ENCODE data around the gene MYORG. TPM values are rescaled to one million over a fixed set of nuclear protein-coding genes. Genes with fewer than 3 reads are reported as not detected.

MYORG gene
- total and polyA plus RNA-seq, 9 donors, result 0.60 to 7.8 (median 1.2) TPM

GRCh38 chr9:34373749-34374148, 2.9 kb downstream of the MYORG start:
- WGBS, 3 donors, result 95 to 97% (median 95%) methylated on average over 2 of the region's 2 CpGs
- no peaks in the 10 kb centered on the region for H3K27me3 ChIP-seq
- H3K4me1 ChIP-seq (ENCODE audit: insufficient read depth), result peaks cover 1% of the 10 kb centered on the region
- intact Hi-C loops (cut with DNase I), result no loop called here
- H3K9me3 ChIP-seq, result peaks cover 0 to 18% of the 10 kb centered on the region in 2 donors
- DNase-seq, result no peak
- no peak overlapping the region for H3K27ac ChIP-seq
- TF ChIP-seq, protein P1, sequence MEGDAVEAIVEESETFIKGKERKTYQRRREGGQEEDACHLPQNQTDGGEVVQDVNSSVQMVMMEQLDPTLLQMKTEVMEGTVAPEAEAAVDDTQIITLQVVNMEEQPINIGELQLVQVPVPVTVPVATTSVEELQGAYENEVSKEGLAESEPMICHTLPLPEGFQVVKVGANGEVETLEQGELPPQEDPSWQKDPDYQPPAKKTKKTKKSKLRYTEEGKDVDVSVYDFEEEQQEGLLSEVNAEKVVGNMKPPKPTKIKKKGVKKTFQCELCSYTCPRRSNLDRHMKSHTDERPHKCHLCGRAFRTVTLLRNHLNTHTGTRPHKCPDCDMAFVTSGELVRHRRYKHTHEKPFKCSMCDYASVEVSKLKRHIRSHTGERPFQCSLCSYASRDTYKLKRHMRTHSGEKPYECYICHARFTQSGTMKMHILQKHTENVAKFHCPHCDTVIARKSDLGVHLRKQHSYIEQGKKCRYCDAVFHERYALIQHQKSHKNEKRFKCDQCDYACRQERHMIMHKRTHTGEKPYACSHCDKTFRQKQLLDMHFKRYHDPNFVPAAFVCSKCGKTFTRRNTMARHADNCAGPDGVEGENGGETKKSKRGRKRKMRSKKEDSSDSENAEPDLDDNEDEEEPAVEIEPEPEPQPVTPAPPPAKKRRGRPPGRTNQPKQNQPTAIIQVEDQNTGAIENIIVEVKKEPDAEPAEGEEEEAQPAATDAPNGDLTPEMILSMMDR (IDR thresholded peaks at IDR 0.05), result no peak
- no peak for TF ChIP-seq POLR2A (IDR thresholded peaks at IDR 0.05)
- no peak for TF ChIP-seq EP300 (IDR thresholded peaks at IDR 0.05)
- no peaks in the 10 kb centered on the region for H3K36me3 ChIP-seq
- H3K4me3 ChIP-seq, result no peak overlapping the region

DNA sequence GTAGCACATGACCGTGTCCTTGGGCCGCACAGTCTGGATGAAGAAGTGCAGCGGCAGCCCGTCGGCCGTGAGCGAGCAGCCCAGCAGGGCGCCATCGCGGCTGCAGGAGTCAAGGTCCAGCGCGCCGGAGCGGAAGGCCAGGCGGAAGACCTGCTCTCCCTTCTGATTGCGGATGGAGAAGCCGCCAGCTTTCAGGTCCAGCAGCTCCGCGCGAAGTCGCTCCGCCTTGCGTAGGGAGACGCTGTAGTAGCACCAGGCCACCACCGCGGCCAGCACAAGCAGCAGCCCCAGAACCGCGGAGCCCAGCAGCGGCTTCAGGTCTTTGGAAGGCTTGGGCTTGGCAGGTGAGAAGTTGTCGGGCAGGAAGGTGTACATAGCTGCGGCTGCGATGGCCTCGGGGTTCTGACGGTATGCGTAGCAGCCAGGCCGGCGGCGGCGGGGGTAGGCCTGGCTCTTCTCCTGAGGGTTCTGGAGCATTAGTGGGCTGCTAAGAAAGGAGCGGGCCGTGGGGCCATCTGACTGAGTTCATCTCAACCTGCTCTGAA, 4.2 kb downstream of the MYORG start:
- Histone ChIP-seq H3K4me1 (ENCODE audit: insufficient read depth) (peaks cover 1% of the 10 kb centered on the region), H3K36me3 (no peaks in the 10 kb centered on the region), H3K27ac (no peak overlapping the region), H3K4me3 (no peak overlapping the region), H3K27me3 (no peaks in the 10 kb centered on the region), H3K9me3 (peaks cover 0 to 18% of the 10 kb centered on the region in 2 donors)
- no peak for TF ChIP-seq EP300 (IDR thresholded peaks at IDR 0.05)
- TF ChIP-seq, protein P1 (IDR thresholded peaks at IDR 0.05), result no peak
- intact Hi-C loops (cut with DNase I), result no loop called here
- DNase-seq, result no peak
- 34 to 56% (median 51%) methylated on average over 34 to 41 of the region's 41 CpGs for WGBS, 3 donors

GRCh38 chr9:34371886-34372466, 4.7 kb downstream of the MYORG start:
- no peaks in the 10 kb centered on the region for H3K27me3 ChIP-seq
- 60 to 68% (median 66%) methylated on average over 55 to 60 of the region's 60 CpGs for WGBS, 3 donors
- intact Hi-C loops (cut with DNase I), result no loop called here
- H3K9me3 ChIP-seq, result peaks cover 0 to 18% of the 10 kb centered on the region in 2 donors
- TF ChIP-seq POLR2A (IDR thresholded peaks at IDR 0.05) (no peak), EP300 (IDR thresholded peaks at IDR 0.05) (no peak)
- TF ChIP-seq, protein P1 (IDR thresholded peaks at IDR 0.05), result no peak
- H3K27ac ChIP-seq, result no peak overlapping the region
- H3K4me1 ChIP-seq (ENCODE audit: insufficient read depth), result peaks cover 1% of the 10 kb centered on the region
- H3K36me3 ChIP-seq, result no peaks in the 10 kb centered on the region
- no peak overlapping the region for H3K4me3 ChIP-seq
- no peak for DNase-seq

- Histone ChIP-seq H3K4me1 (ENCODE audit: insufficient read depth) (no peaks in the 10 kb centered on the region), H3K27me3 (no peaks in the 10 kb centered on the region), H3K9me3 (peaks cover 0 to 18% of the 10 kb centered on the region in 2 donors), H3K4me3 (no peak overlapping the region), H3K36me3 (no peaks in the 10 kb centered on the region), H3K27ac (no peak overlapping the region)
- TF ChIP-seq EP300 (IDR thresholded peaks at IDR 0.05) (no peak), POLR2A (IDR thresholded peaks at IDR 0.05) (no peak)
- TF ChIP-seq, protein P1 (IDR thresholded peaks at IDR 0.05), result no peak
- intact Hi-C loops (cut with DNase I), result no loop called here
- DNase-seq, result no peak
- WGBS, 3 donors, result 18 to 29% (median 23%) methylated on average over 105 of the region's 105 CpGs
These were observed 5.5 kb downstream of the MYORG start for GRCh38 chr9:34370970-34371880.
